ENCODE data around the gene WDR90. TPM values are rescaled to one million over a fixed set of nuclear protein-coding genes. Genes with fewer than 3 reads are reported as not detected.
A peak's percentile ranks its signal among the peaks of the same experiment; 100 is the strongest.

WDR90 gene
- total and polyA plus RNA-seq, 2 donors from 2014 or later: 10.6 to 51.6 TPM

DNA sequence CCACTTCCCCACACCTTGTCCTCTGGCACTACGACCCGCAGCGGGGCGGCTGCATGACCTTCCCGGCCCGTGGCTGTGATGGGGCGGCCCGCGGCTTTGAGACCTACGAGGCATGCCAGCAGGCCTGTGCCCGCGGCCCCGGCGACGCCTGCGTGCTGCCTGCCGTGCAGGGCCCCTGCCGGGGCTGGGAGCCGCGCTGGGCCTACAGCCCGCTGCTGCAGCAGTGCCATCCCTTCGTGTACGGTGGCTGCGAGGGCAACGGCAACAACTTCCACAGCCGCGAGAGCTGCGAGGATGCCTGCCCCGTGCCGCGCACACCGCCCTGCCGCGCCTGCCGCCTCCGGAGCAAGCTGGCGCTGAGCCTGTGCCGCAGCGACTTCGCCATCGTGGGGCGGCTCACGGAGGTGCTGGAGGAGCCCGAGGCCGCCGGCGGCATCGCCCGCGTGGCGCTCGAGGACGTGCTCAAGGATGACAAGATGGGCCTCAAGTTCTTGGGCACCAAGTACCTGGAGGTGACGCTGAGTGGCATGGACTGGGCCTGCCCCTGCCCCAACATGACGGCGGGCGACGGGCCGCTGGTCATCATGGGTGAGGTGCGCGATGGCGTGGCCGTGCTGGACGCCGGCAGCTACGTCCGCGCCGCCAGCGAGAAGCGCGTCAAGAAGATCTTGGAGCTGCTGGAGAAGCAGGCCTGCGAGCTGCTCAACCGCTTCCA lies 15.7 kb upstream of the WDR90 start:
- TF ChIP-seq, protein P1, sequence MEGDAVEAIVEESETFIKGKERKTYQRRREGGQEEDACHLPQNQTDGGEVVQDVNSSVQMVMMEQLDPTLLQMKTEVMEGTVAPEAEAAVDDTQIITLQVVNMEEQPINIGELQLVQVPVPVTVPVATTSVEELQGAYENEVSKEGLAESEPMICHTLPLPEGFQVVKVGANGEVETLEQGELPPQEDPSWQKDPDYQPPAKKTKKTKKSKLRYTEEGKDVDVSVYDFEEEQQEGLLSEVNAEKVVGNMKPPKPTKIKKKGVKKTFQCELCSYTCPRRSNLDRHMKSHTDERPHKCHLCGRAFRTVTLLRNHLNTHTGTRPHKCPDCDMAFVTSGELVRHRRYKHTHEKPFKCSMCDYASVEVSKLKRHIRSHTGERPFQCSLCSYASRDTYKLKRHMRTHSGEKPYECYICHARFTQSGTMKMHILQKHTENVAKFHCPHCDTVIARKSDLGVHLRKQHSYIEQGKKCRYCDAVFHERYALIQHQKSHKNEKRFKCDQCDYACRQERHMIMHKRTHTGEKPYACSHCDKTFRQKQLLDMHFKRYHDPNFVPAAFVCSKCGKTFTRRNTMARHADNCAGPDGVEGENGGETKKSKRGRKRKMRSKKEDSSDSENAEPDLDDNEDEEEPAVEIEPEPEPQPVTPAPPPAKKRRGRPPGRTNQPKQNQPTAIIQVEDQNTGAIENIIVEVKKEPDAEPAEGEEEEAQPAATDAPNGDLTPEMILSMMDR (IDR thresholded peaks at IDR 0.05; ENCODE audit: borderline replicate concordance, extremely low read depth, insufficient read depth): no peak
- Histone ChIP-seq H3K9me3 (ENCODE audit: control insufficient read depth in 2 of 3, insufficient read depth in 1 of 3, low read length in 3 of 3) (no peaks in the 10 kb centered on the region), H3K27me3 (ENCODE audit: control insufficient read depth, insufficient read depth, low read length) (no peaks in the 10 kb centered on the region), H3K4me3 (ENCODE audit: low read length in 3 of 3) (no peak overlapping the region), H3K36me3 (ENCODE audit: control insufficient read depth in 2 of 3, insufficient read depth in 3 of 3, low read length in 3 of 3) (no peaks in the 10 kb centered on the region), H3K4me1 (ENCODE audit: control insufficient read depth in 2 of 3, insufficient read depth in 2 of 3, low read depth in 1 of 3, low read length in 3 of 3) (peaks cover 0 to 42% (median 12%) of the 10 kb centered on the region in 3 donors), H3K9ac (ENCODE audit: low read length in 3 of 3) (no peak overlapping the region), H3K27ac (ENCODE audit: low read depth in 2 of 2, low read length in 2 of 2) (no peak overlapping the region)
- FAIRE-seq (no peak), DNase-seq (no peak)
- intact Hi-C loops (cut with DNase I): no loop called here

- Histone ChIP-seq H3K36me3 (ENCODE audit: control insufficient read depth in 2 of 3, insufficient read depth in 3 of 3, low read length in 3 of 3) (no peaks in the 10 kb centered on the region), H3K27me3 (ENCODE audit: control insufficient read depth, insufficient read depth, low read length) (no peaks in the 10 kb centered on the region), H3K27ac (ENCODE audit: low read depth in 2 of 2, low read length in 2 of 2) (no peak overlapping the region), H3K4me1 (ENCODE audit: control insufficient read depth in 2 of 3, insufficient read depth in 2 of 3, low read depth in 1 of 3, low read length in 3 of 3) (peaks cover 0 to 40% (median 8%) of the 10 kb centered on the region in 3 donors), H3K4me3 (ENCODE audit: low read length in 3 of 3) (no peak overlapping the region), H3K9ac (ENCODE audit: low read length in 3 of 3) (no peak overlapping the region), H3K9me3 (ENCODE audit: control insufficient read depth in 2 of 3, insufficient read depth in 1 of 3, low read length in 3 of 3) (no peaks in the 10 kb centered on the region)
- FAIRE-seq (no peak), DNase-seq (no peak)
- intact Hi-C loops (cut with DNase I): no loop called here
- TF ChIP-seq, protein P1 (IDR thresholded peaks at IDR 0.05; ENCODE audit: borderline replicate concordance, extremely low read depth, insufficient read depth): no peak
Measured at GRCh38 chr16:634051-634670, 15.0 kb upstream of the WDR90 start.

DNA sequence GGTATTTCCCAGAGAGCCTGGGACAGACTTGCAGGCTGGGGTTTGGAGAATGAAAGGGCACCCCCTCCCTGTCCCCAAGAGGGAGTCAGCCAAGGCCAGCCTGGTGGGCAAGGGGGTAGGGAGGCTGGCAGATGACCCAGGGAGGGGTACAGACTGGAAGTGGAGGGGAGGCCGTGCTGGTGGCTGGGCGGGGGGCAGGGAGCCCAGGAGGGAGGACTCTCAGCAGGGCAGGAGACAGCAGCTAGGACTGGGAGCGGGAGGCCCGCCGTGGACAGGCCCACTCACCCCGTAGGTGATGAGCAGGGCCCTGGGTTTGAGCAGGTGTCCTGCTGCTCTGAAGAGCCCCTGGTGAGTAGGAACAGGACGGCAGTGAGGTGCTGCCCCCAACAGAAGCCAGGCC lies 14.2 kb upstream of the WDR90 start:
- Histone ChIP-seq H3K4me1 (ENCODE audit: control insufficient read depth in 2 of 3, insufficient read depth in 2 of 3, low read depth in 1 of 3, low read length in 3 of 3) (peaks cover 0 to 33% (median 5%) of the 10 kb centered on the region in 3 donors), H3K9ac (ENCODE audit: low read length in 3 of 3) (peak overlapping the region in 1 of 3 donors; percentile 19), H3K27ac (ENCODE audit: low read depth in 2 of 2, low read length in 2 of 2) (no peak overlapping the region), H3K36me3 (ENCODE audit: control insufficient read depth in 2 of 3, insufficient read depth in 3 of 3, low read length in 3 of 3) (no peaks in the 10 kb centered on the region), H3K4me3 (ENCODE audit: low read length in 3 of 3) (peak overlapping the region in 1 of 3 donors; percentile 86), H3K9me3 (ENCODE audit: control insufficient read depth in 2 of 3, insufficient read depth in 1 of 3, low read length in 3 of 3) (no peaks in the 10 kb centered on the region), H3K27me3 (ENCODE audit: control insufficient read depth, insufficient read depth, low read length) (no peaks in the 10 kb centered on the region)
- intact Hi-C loops (cut with DNase I): no loop called here
- TF ChIP-seq, protein P1 (IDR thresholded peaks at IDR 0.05; ENCODE audit: borderline replicate concordance, extremely low read depth, insufficient read depth): no peak
- FAIRE-seq (no peak), DNase-seq (no peak)

Data from kidney (tissue), 14 donors.